ENCODE data around the gene C1orf198. TPM values are rescaled to one million over a fixed set of nuclear protein-coding genes. Genes with fewer than 3 reads are reported as not detected.

The C1orf198 gene
- polyA plus RNA-seq, 1 donor, result 63.6 TPM

- no peak for DNase-seq (ENCODE audit: low read depth)
Measured at GRCh38 chr1:230809256-230809990, 58.9 kb downstream of the C1orf198 start.

- DNase-seq (ENCODE audit: low read depth), result no peak
Measured at GRCh38 chr1:230808281-230808872, 59.9 kb downstream of the C1orf198 start.

GRCh38 chr1:230807561-230808280 lies 60.6 kb downstream of the C1orf198 start:
- DNase-seq (ENCODE audit: low read depth), result no peak

GRCh38 chr1:230807029-230807428 lies 61.3 kb downstream of the C1orf198 start:
- no peak for DNase-seq (ENCODE audit: low read depth)

GRCh38 chr1:230806552-230806951 lies 61.8 kb downstream of the C1orf198 start:
- DNase-seq (ENCODE audit: low read depth), result no peak

GRCh38 chr1:230804396-230804795 lies 63.9 kb downstream of the C1orf198 start:
- DNase-seq (ENCODE audit: low read depth), result no peak

GRCh38 chr1:230800891-230801840 lies 67.2 kb downstream of the C1orf198 start:
- no peak for DNase-seq (ENCODE audit: low read depth)

- DNase-seq (ENCODE audit: low read depth), result no peak
Measured at GRCh38 chr1:230798491-230798890, 69.8 kb downstream of the C1orf198 start.

- DNase-seq (ENCODE audit: low read depth), result no peak
Measured at GRCh38 chr1:230797942-230798365, 70.4 kb downstream of the C1orf198 start.

GRCh38 chr1:230797376-230797920 lies 70.9 kb downstream of the C1orf198 start:
- DNase-seq (ENCODE audit: low read depth), result no peak

- no peak for DNase-seq (ENCODE audit: low read depth)
Measured at GRCh38 chr1:230796626-230797025, 71.7 kb downstream of the C1orf198 start.

GRCh38 chr1:230794871-230795605 lies 73.3 kb downstream of the C1orf198 start:
- DNase-seq (ENCODE audit: low read depth), result no peak

GRCh38 chr1:230794431-230794830 lies 73.9 kb downstream of the C1orf198 start:
- no peak for DNase-seq (ENCODE audit: low read depth)

- DNase-seq (ENCODE audit: low read depth), result no peak
Measured at GRCh38 chr1:230793463-230793745, 74.9 kb downstream of the C1orf198 start.

- DNase-seq (ENCODE audit: low read depth), result no peak
Measured at GRCh38 chr1:230792691-230793462, 75.4 kb downstream of the C1orf198 start.

- no peak for DNase-seq (ENCODE audit: low read depth)
Measured at GRCh38 chr1:230791986-230792564, 76.2 kb downstream of the C1orf198 start.

- no peak for DNase-seq (ENCODE audit: low read depth)
Measured at GRCh38 chr1:230790026-230790425, 78.3 kb downstream of the C1orf198 start.

- DNase-seq (ENCODE audit: low read depth), result no peak
Measured at GRCh38 chr1:230788561-230789275, 79.6 kb downstream of the C1orf198 start.

- DNase-seq (ENCODE audit: low read depth), result no peak
Measured at GRCh38 chr1:230787471-230787870, 80.8 kb downstream of the C1orf198 start.

All from forelimb muscle (tissue), 1 donor.